HepG2 (cell line): ENCODE results near the gene ABCC3. TPM values are rescaled to one million over a fixed set of nuclear protein-coding genes. Genes with fewer than 3 reads are reported as not detected.

ENCODE experiments used
- ARNT ChIP-seq: fragments of 450-650 bp; IDR thresholded peaks from 2 replicates; pipeline ENCODE4 v1.6.1; 2017
- ATF3 ChIP-seq: sonication (generic); formaldehyde crosslinking; IDR thresholded peaks from 2 replicates; pipeline ENCODE4 v1.4.0; 2020; ENCODE audit warnings: missing genetic modification reagents
- BCL3 ChIP-seq: sonication (generic); formaldehyde crosslinking; IDR thresholded peaks from 2 replicates; pipeline ENCODE4 v1.5.1; 2020; ENCODE audit warnings: mild to moderate bottlenecking, missing genetic modification reagents, moderate library complexity
- BHLHE40 ChIP-seq: IDR thresholded peaks from 2 replicates; pipeline ENCODE4 v1.6.1; 2011; ENCODE audit warnings: low read length, improper control_type of control experiment
- HINFP ChIP-seq: sonication (generic); formaldehyde crosslinking; IDR thresholded peaks from 2 replicates; pipeline ENCODE4 v1.4.0; 2020; ENCODE audit warnings: low read depth, mild to moderate bottlenecking, missing genetic modification reagents
- HOMEZ ChIP-seq: IDR thresholded peaks from 2 replicates; pipeline ENCODE4 v1.6.1; 2016; ENCODE audit warnings: low read depth
- LBX2 ChIP-seq: sonication (generic); formaldehyde crosslinking; IDR thresholded peaks from 2 replicates; pipeline ENCODE4 v1.5.0; 2020; ENCODE audit warnings: missing genetic modification reagents, mild to moderate bottlenecking, borderline replicate concordance
- NR2F1 ChIP-seq, 2 experiments: fragments of 450-650 bp in 1 of 2; formaldehyde crosslinking in 1 of 2; IDR thresholded peaks; 2 replicates each; pipeline versions ENCODE4 v1.5.0 to v1.6.1; 2016 to 2020; ENCODE audit warnings: mild to moderate bottlenecking in 1 of 2, missing compliant biosample characterization in 1 of 2, missing genetic modification reagents in 1 of 2, moderate library complexity in 1 of 2
- NR2F2 ChIP-seq: IDR thresholded peaks from 2 replicates; pipeline ENCODE4 v1.6.1; 2012; ENCODE audit warnings: low read depth, inconsistent platforms, borderline replicate concordance
- RARG ChIP-seq: sonication (generic); formaldehyde crosslinking; IDR thresholded peaks from 2 replicates; pipeline ENCODE4 v1.4.0; 2020; ENCODE audit warnings: low read depth, mild to moderate bottlenecking, missing genetic modification reagents
- RBFOX2 ChIP-seq: fragments of 200-400 bp; formaldehyde crosslinking; IDR thresholded peaks from 2 replicates; pipeline ENCODE4 v1.6.1; 2017; ENCODE audit warnings: low read depth, mild to moderate bottlenecking, low read length
- SP140L ChIP-seq: sonication (generic); formaldehyde crosslinking; IDR thresholded peaks from 2 replicates; pipeline ENCODE4 v1.4.0; 2020; ENCODE audit warnings: missing genetic modification reagents, borderline replicate concordance
- SP5 ChIP-seq: IDR thresholded peaks from 2 replicates; pipeline ENCODE4 v1.6.1; 2016; ENCODE audit warnings: low read depth, borderline replicate concordance
- TP53 ChIP-seq: sonication (generic); formaldehyde crosslinking; conservative IDR thresholded peaks from 2 replicates; pipeline ENCODE4 v1.4.0; 2020; ENCODE audit warnings: missing genetic modification reagents
- ZBTB34 ChIP-seq: sonication (generic); formaldehyde crosslinking; IDR thresholded peaks from 2 replicates; pipeline ENCODE4 v1.8.0; 2022; ENCODE audit warnings: mild to moderate bottlenecking, missing genetic modification reagents
- ZNF280B ChIP-seq: sonication (generic); formaldehyde crosslinking; IDR thresholded peaks from 2 replicates; pipeline ENCODE4 v1.5.0; 2020; ENCODE audit warnings: missing genetic modification reagents, mild to moderate bottlenecking, borderline replicate concordance
- ZNF432 ChIP-seq: sonication (generic); formaldehyde crosslinking; IDR thresholded peaks from 2 replicates; pipeline ENCODE4 v1.5.0; 2020; ENCODE audit warnings: missing genetic modification reagents, mild to moderate bottlenecking, borderline replicate concordance
- ZSCAN12 ChIP-seq: sonication (generic); formaldehyde crosslinking; IDR thresholded peaks from 2 replicates; pipeline ENCODE4 v1.9.0; 2021; ENCODE audit warnings: mild to moderate bottlenecking, missing genetic modification reagents
- ZSCAN21 ChIP-seq: sonication (generic); formaldehyde crosslinking; IDR thresholded peaks from 2 replicates; pipeline ENCODE4 v1.8.0; 2022; ENCODE audit warnings: mild to moderate bottlenecking, missing genetic modification reagents, moderate library complexity, borderline replicate concordance
- polyA plus RNA-seq, 8 experiments: library from polyadenylated mRNA; depleted of rRNA in 3 of 8; stranded (reverse) in 7 of 8; unstranded in 1 of 8; fragments of >200 nt; fragmentation: Illumina TruSeq in 4 of 8; extraction: Trizol in 4 of 8; gene quantifications; 2 replicates each; pipeline versions ENCODE4 v1.2.1 to v1.2.3, GENCODE V29; 2011 to 2016; ENCODE audit warnings: low read depth in 4 of 8, missing spikeins in 1 of 8, mixed read lengths in 1 of 8; ENCODE audit not compliant: insufficient read depth in 1 of 8
- total RNA-seq, 5 experiments: library from RNA; depleted of rRNA; stranded (reverse); fragments of >200 nt; fragmentation: Illumina TruSeq; extraction: Trizol; gene quantifications; 2 replicates each; pipeline ENCODE4 v1.2.3, GENCODE V29; 2016; ENCODE audit warnings: low read depth in 1 of 5

ABCC3 gene
- total and polyA plus RNA-seq, 2 of the 13 experiments (the other 11 are each of a cell fraction or from before 2014, with no cell fraction given): 25.2 to 50.7 TPM

GRCh38 chr17:50686494-50687199 is 52.0 kb downstream of the ABCC3 start (continued):
- TF ChIP-seq ZSCAN21 (peak; percentile 72; the same call in 1 of the 2 replicates), ATF3 (CRISPR knock-in tag) (peak; percentile 100), RARG (CRISPR knock-in tag) (no peak), TP53 (CRISPR knock-in tag) (peak; percentile 10; the same call in 1 of the 2 replicates), SP5 (peak; percentile 86), BCL3 (peak; percentile 26; the same call in 1 of the 2 replicates), HOMEZ (peak; percentile 87), SP140L (CRISPR knock-in tag) (peak; percentile 32; the same call in 1 of the 2 replicates), HINFP (0 out of 2 replicates have a peak, but pooled peaks have one; percentile 54), ZNF432 (CRISPR knock-in tag) (no peak), ARNT (no peak), ZBTB34 (CRISPR knock-in tag) (peak; percentile 98), ZNF280B (peak; percentile 90; the same call in 1 of the 2 replicates), BHLHE40 (peak; percentile 42), LBX2 (CRISPR knock-in tag) (no peak), RBFOX2 (no peak; the same call in 1 of the 2 replicates), NR2F2 (no peak; the same call in 1 of the 2 replicates), ZSCAN12 (CRISPR knock-in tag) (no peak), NR2F1 (CRISPR knock-in tag; IDR thresholded peaks at IDR 0.05) (0 out of 4 replicates have a peak, but pooled peaks of 1 of the 2 experiments have one; percentile 45)
